ENCODE results near the gene ZNF385B.
A peak's percentile ranks its signal among the peaks of the same experiment; 100 is the strongest.

The ZNF385B gene

GRCh38 chr2:179588486-179589145 lies 272.8 kb downstream of the ZNF385B start:
- DNase-seq (ENCODE audit: low read depth in 2 of 2), result no peak

DNA sequence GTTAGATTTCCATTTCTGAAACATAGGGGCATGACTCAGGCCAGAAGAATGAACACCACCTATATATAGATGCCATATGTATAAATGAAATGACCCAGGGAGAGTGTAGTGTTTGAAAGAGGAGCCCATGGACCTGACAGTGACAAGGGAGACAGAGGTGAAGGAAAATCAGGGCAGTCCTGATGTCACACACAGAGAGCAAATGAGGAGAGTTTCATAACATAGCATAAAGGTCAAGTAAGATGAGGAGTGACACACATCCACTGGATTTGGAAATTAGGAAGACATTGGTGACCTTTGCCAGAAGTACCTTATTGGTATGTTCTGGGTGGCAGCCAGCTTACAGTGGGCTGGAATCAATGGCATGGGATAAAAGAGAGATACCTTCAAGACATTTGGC lies 276.7 kb downstream of the ZNF385B start:
- DNase-seq (ENCODE audit: low read depth in 2 of 2), result no peak

DNA sequence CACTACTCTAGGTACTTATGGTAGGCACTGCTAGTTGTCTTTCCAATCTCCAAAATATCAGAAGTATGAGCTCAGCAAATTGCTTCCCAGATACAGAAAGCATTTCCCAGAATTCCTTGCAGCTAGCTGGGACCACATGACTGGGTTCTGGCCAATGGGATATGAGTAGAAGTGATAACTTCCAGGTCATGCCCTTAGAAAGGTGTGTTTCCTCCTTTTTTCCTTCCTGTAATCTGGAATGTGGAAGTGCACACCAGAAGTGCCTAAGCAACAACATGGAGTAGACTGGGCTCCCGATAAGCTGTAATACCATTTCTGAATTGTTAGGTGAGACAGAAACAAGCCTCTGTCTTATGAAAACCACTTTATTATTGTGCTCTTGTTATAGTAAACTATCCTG lies 279.8 kb downstream of the ZNF385B start:
- no peak for DNase-seq (ENCODE audit: low read depth in 2 of 2)

GRCh38 chr2:179580378-179581146 lies 280.9 kb downstream of the ZNF385B start:
- no peak for DNase-seq (ENCODE audit: low read depth in 2 of 2)

GRCh38 chr2:179579800-179580199 lies 281.6 kb downstream of the ZNF385B start:
- DNase-seq (ENCODE audit: low read depth in 2 of 2), result no peak

GRCh38 chr2:179578171-179578916 lies 283.1 kb downstream of the ZNF385B start:
- no peak for DNase-seq (ENCODE audit: low read depth in 2 of 2)

DNA sequence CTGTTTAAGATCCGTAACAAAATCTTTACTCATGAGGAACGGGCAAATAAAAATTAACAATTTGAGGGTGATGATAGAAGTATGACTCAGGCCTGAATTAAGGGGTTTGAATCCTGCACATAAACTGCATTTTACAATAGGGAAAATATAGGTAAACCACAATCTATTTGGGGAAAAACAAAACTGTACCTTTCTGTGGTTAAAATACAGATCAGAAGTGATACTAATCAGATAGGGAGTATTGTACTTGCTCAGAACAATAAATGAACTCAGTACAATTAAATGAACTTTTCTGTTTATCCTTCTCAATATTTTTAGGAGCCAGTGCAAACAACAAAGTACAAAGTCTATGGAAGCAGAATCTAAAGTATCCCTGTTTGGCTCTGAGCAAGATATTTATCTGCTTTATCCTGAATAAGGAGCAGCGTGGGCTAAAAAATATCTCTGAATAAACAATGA lies 287.3 kb downstream of the ZNF385B start:
- no peak for DNase-seq (ENCODE audit: low read depth in 2 of 2)

DNA sequence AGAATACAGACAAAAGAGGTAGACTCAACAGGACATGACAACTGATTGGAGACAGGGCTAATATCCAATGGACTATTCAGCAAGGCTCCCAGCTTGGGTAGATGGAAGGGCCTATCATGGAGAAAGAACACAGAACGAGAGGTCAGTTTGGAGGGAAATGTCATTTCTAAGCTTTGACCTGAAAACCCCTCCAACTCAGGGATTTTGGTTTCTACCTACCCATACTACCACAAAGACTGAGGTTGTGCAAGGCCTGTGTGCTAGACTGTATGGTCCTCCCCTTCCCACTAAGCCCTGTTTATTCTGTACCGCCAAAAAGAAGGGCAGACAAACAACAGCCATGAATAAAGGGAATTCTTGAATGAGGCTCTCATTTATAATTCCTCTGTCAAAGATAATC lies 288.9 kb downstream of the ZNF385B start:
- no peak for DNase-seq (ENCODE audit: low read depth in 2 of 2)

DNA sequence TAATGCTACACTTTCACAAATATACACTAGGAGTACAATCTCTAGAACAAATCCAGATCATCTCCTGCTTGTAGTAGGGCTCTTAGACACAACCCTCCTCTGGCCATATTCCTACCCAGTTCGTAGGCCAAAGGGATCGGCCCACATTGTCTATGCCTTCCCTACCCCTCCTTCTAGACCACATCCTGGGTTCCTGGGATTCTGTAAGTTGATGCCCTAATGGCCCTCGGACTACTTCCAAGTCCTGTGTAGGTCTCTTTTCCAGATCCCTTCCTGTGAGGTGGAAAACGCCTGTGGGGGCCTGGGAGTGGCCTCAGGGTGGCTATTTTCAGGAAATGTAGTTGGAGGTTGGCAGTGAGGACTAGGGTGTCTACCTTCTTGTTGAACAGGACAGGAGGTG lies 289.7 kb downstream of the ZNF385B start:
- no peak for DNase-seq (ENCODE audit: low read depth in 2 of 2)

- no peak for DNase-seq (ENCODE audit: low read depth in 2 of 2)
Measured at GRCh38 chr2:179571252-179571651, 290.2 kb downstream of the ZNF385B start.

DNA sequence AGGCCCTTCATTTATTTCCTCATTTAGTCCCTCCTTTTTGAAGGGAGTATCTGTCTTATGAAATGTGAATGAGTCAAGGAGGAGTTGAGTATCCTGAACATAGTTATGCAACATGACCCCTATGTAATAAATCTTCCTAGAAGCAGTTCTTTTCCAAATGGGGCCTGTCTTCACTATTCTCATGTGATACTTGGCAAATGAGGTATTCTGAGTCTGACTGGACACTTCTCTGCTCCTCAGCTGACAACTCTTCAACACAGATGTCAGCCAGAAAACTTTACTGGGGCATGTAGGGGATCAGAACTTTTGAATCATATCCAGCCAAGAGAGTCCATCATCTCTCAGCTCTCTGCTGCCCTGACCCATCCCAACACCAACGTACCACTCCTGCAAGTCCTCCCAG lies 291.6 kb downstream of the ZNF385B start:
- DNase-seq (ENCODE audit: low read depth in 2 of 2), result peak; percentile 58 to 70

- DNase-seq (ENCODE audit: low read depth in 2 of 2), result no peak
Measured at GRCh38 chr2:179565807-179566206, 295.6 kb downstream of the ZNF385B start.

GRCh38 chr2:179562330-179562885 lies 299.0 kb downstream of the ZNF385B start:
- no peak for DNase-seq (ENCODE audit: low read depth in 2 of 2)

- no peak for DNase-seq (ENCODE audit: low read depth in 2 of 2)
Measured at GRCh38 chr2:179561702-179562101, 299.7 kb downstream of the ZNF385B start.

- DNase-seq (ENCODE audit: low read depth in 2 of 2), result no peak
Measured at GRCh38 chr2:179560257-179560735, 301.1 kb downstream of the ZNF385B start.

- no peak for DNase-seq (ENCODE audit: low read depth in 2 of 2)
Measured at GRCh38 chr2:179559108-179559806, 302.2 kb downstream of the ZNF385B start.

- DNase-seq (ENCODE audit: low read depth in 2 of 2), result no peak
Measured at GRCh38 chr2:179558010-179558934, 303.1 kb downstream of the ZNF385B start.

GRCh38 chr2:179556425-179556824 lies 305.0 kb downstream of the ZNF385B start:
- no peak for DNase-seq (ENCODE audit: low read depth in 2 of 2)

DNA sequence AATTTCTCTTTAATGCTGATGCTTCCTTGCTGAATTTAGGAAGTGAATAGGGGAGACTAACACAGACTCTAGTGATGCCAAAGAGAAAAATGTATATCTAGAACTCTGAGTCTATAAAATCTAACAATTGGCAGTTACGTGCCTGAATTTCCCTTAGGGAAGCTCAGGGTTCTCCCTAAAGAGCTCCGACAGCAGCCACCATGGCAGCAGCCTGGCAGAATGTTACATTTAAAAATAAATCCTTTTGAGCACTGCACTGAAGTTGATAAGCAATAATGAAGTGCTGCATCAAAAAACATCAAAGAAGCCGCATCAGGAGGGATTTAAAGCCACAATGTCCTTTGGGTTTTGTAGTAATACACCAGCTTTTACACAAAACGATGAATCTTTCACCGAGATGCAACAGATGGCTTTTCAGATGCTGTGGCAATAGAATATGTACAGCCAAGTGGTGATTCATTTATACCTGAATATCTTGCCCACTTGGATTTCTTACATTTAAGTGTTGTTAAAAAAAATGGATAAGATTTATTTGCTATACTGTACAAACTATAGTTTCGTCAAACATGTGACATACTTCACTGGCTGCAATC lies 305.6 kb downstream of the ZNF385B start:
- no peak for DNase-seq (ENCODE audit: low read depth in 2 of 2)
